GM12864 (cell line): ENCODE measurements around the gene IGFN1.

Experiments
- DNase-seq: peaks from one replicate; pipeline ENCODE4 v3.0.0-alpha.2; 2011; ENCODE audit warnings: low read depth
- H3K4me3 ChIP-seq: 2 replicates; pipeline ENCODE4 v1.5.1; 2011; ENCODE audit warnings: mild to moderate bottlenecking, low read depth, low read length, control low read depth
- CTCF ChIP-seq: IDR thresholded peaks from 2 replicates; pipeline ENCODE4 v1.5.1; 2011; ENCODE audit warnings: low read depth, mild to moderate bottlenecking, moderate library complexity, low read length, control low read depth, inconsistent platforms; ENCODE audit errors: missing control alignments

IGFN1 gene

GRCh38 chr1:201277441-201277840 lies 86.8 kb downstream of the IGFN1 start:
- H3K4me3 ChIP-seq: no peak overlapping the region
- no peak for DNase-seq
- TF ChIP-seq CTCF: no peak
